GM04504 (cell line): ENCODE measurements around the gene KAT7.
"Not testable (repeated sequence)": the region's sequence is repeated elsewhere in the genome, so short reads cannot be mapped to it uniquely, and the experiment has no call there.

Experiments
- DNase-seq: peaks from one replicate; pipeline ENCODE4 v3.0.0-alpha.2; 2012; ENCODE audit warnings: low read depth

KAT7 gene

DNA sequence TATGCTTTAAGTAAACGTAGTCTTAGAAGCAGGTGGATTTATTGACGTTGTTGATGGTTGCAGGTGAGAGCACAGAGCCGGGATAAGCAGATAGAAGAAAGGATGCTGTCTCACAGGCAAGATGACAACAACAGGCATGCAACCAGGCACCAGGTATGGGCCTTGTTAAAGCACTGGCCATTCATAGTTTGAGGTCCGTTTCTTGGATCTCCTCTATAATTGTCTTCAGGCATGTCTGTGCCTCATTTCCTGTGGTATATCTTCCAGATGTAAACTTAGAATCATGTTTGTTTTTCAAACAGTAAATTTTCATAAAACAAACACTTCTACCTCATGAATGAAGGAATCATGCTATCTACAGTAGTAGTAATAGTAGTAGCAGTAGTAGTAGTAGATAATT, 20.6 kb downstream of the KAT7 start:
- no peak for DNase-seq

GRCh38 chr17:49814781-49815529, 26.5 kb downstream of the KAT7 start:
- DNase-seq: no peak

DNA sequence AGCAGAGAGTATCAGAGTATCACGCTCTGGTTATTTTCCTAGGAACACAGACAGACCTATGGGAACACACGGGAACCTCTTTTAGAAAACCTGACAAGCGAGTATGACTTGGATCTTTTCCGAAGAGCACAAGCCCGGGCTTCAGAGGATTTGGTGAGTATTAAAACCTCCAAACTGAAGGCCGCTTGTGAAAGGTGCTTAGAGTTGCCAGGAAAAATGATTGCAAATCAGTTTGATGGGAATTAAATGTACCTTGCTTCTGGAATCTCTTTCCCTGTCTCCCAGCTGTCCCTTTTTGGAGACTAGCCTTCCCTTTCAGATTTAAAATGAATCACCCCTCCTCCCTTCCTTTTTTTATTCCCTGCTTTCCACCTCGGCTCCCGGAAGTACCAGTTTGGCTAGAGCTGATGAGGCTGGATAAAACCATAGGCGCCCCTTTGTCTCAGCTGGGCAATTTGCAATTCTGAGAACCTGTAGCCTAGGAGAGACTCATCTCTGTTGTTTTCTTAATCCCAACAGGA, 27.3 kb downstream of the KAT7 start:
- DNase-seq: no peak

GRCh38 chr17:49817993-49818392, 29.5 kb downstream of the KAT7 start:
- DNase-seq: no peak

- no peak for DNase-seq
These were observed 30.7 kb downstream of the KAT7 start for GRCh38 chr17:49819138-49819537.

DNA sequence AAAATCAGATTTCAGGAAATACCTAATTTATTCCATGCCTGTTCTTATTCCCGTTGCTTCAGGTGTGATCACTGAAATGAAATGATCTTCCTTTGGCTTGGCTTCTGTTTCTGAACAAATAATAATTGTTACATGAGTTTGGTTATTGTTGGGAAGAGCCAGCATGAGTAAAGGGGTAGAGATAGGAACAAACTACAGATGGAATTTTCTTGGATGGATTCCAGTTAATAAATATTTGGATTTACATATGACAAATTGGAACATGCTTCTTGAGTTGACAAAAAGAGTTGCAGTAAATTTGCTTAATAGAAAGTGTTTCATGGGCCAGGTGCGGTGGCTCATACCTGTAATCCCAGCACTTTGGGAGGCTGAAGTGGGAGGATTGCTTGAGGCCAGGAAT, 31.2 kb downstream of the KAT7 start:
- DNase-seq: no peak

GRCh38 chr17:49820773-49821172, 32.3 kb downstream of the KAT7 start:
- no peak for DNase-seq

DNA sequence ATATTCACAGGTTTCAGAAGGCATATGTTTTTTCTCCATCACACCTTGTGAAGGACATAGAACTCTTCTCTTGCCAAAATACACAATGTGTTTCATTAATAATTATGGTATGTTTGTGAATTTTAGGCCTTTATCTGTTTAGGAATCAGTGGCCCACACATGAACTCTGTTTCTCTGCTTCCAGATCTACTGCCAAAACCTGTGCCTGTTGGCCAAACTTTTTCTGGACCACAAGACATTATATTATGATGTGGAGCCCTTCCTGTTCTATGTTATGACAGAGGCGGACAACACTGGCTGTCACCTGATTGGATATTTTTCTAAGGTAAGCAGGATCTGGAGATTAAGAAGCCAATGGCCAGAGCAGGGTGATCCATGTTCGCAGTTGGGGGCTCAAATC, 33.0 kb downstream of the KAT7 start:
- no peak for DNase-seq

DNA sequence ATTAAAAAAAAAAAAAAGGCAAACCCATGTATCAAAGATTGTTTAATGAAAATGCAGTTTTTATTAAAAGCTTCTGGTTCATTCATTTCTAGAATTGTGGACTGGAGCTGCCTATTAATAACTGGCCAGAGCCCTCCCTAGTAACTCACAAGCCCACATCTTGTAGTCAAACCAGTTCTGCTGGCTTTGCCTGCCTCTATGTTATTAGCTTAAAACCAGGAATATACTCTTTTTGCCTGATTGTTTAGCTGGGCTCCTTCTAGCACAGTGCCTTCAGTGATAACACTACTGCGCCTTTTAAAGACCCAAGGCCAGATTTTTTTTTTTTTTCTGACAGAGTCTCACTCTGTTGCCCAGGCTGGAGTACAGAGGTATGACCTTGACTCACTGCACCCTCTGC, 33.4 kb downstream of the KAT7 start:
- no peak for DNase-seq

- DNase-seq: peak; percentile 41
These were observed 34.3 kb downstream of the KAT7 start for GRCh38 chr17:49822829-49823228.

DNA sequence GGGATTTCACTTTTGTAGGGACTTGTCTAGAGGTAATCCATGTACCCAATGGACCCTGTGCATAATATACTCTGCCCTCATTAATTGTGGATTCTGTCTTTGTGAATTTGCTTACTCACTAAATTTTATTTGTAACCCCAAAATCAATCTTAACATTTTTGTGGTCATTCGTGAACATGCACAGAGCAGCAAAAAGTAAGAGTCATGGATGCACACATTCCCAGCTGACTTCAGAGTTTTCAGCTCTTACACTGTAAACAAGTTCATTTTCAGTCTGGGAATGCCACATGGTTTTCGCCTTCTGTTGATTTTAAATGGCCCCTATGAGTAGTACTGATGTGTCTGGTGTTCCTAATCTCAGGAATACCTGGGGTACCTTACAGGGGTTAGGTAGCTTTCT, 35.1 kb downstream of the KAT7 start:
- peak; percentile 28 for DNase-seq

DNA sequence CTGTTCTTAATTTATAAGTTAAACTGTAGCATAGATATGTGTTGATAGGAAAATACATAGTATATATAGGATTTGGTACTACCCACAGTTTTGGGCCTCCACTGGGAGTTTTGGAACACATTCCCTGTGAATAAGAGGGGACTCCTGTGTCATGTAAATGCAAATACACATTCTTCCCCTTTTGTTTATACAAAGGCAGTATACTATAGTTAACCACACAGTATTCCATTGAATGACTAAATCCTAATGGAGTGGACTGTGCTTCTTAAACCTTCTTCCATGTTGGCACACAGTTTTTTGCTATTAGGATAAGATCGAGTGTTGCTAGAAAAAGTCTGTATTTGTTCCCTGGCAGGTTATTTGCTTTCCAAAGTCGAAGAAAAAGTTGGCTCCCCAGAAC, 37.2 kb downstream of the KAT7 start:
- DNase-seq: no peak

- not testable (repeated sequence) for DNase-seq
These were observed 39.8 kb downstream of the KAT7 start for GRCh38 chr17:49828325-49828724.

- DNase-seq: no peak
These were observed 40.5 kb downstream of the KAT7 start for GRCh38 chr17:49829026-49829425.

GRCh38 chr17:49830605-49831004, 42.1 kb downstream of the KAT7 start:
- no peak for DNase-seq

- DNase-seq: no peak
These were observed 44.5 kb downstream of the KAT7 start for GRCh38 chr17:49832840-49833599.

- no peak for DNase-seq
These were observed 45.8 kb downstream of the KAT7 start for GRCh38 chr17:49834118-49834743.

DNA sequence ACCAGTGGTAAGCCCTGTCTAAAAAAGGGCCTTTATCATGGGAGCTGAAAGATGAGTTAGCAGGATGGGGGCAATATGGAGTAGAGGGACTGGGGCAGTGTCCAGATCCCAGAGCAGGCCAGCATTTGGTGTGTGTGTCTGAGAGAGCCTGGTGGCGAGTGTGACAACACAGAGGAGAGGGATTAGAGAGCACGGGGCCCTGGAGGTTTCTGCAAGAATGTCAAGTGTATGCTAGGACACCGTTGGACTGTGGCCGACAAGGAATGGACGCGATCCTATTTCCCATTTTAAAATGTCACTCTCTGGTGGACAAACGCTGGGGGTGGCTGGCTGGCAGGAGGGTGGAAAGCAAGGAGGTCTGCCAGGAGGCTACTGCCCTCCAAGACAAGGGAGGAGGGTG, 47.0 kb downstream of the KAT7 start:
- DNase-seq: no peak

DNA sequence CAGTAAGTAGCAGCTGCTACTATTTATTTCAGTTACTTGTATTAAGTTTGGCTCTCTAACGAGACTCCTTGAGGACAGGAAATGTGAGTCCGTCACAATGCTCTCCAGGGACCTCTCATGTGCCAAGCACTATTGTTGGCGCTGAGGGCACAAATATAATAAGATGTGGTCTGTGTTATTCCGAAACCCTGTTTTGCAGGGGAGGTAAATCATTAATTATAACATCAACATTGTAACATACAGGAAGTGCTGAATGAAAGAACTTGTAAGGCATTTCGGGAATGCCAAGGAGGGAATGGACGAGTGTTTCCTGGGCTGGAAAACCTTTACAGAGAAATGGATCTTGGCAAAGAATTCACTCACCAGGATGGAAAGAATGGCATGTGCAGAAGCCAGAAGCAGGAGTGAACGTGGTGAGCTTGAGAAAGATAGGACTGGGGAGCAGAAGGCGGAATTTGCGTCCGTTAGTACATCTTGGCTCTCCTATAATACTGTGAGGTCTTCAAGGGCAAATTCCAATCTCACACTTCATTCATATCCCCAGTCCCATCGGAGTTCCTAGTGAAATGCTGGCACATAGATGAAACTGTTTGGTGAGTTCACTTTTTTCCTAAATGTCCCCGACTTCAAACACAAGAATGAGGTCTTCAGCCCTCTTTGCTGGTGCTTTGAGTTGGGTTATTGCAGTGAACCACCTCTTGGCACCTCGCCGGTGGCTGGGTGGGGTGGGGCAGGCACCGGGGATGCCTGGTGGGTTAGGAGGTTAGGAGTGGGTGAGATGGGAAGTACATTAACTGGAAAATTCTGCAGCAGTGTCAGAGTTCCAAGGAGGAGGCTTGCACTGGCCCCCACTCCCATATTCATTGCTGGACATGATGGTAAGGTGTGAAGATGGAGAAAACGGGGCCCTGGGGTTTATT, 47.9 kb downstream of the KAT7 start:
- no peak for DNase-seq

DNA sequence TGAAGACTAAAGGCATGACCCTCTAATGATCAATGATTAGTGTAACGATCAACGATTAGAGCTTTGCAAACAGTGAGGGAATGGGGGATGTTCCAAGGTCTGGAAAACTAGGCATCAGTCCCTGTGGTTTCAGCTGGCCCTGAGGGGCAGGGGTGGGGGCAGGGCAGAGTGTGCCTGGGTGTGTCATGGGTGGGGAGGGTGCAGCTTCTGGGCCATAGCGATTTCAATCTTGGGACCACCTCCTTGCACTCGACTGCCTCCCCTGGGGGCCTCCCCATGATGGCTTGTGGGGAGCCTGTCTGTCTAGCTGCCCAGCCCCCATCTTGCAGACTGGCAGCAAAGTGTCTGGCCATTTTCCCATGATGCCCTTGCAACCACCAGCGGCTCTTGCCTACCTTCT, 51.0 kb downstream of the KAT7 start:
- DNase-seq: no peak

GRCh38 chr17:49841548-49841947, 53.1 kb downstream of the KAT7 start:
- DNase-seq: no peak

- DNase-seq: no peak
These were observed 53.9 kb downstream of the KAT7 start for GRCh38 chr17:49842371-49842770.
